ENCODE data around the gene CFAP20DC.

- TF ChIP-seq CTCF (IDR thresholded peaks at IDR 0.05): no peak
- TF ChIP-seq POLR2AphosphoS5 (IDR thresholded peaks at IDR 0.05): no peak
- TF ChIP-seq EP300 (IDR thresholded peaks at IDR 0.05): no peak
- TF ChIP-seq POLR2A (IDR thresholded peaks at IDR 0.05; ENCODE audit: low read depth): no peak
These were observed 34.8 kb upstream of the CFAP20DC start for GRCh38 chr3:59084583-59084982.

Measured in esophagus muscularis mucosa (tissue), 4 donors.